GM20000 (cell line): ENCODE results near the gene TBC1D2.

ENCODE experiments used
- DNase-seq: peaks from one replicate; pipeline ENCODE4 v3.0.0; 2012; ENCODE audit warnings: low spot score
- CTCF ChIP-seq: IDR thresholded peaks from 2 replicates; pipeline ENCODE4 v1.5.1; 2012; ENCODE audit warnings: mild to moderate bottlenecking, control low read depth; ENCODE audit errors: extremely low read depth, missing control alignments

TBC1D2 gene

GRCh38 chr9:98260635-98261034 lies 5.2 kb upstream of the TBC1D2 start:
- no peak for DNase-seq
- TF ChIP-seq CTCF: no peak

- no peak for DNase-seq
- TF ChIP-seq CTCF: no peak
These were observed 4.3 kb upstream of the TBC1D2 start for GRCh38 chr9:98259791-98260190.

GRCh38 chr9:98256756-98257155 lies 1.3 kb upstream of the TBC1D2 start:
- DNase-seq: no peak
- no peak for TF ChIP-seq CTCF

- DNase-seq: peak; percentile 42
- TF ChIP-seq CTCF: no peak
These were observed 330 bp downstream of the TBC1D2 start for GRCh38 chr9:98255061-98255577.

GRCh38 chr9:98254228-98255060 lies 1.0 kb downstream of the TBC1D2 start:
- TF ChIP-seq CTCF: no peak
- no peak for DNase-seq

GRCh38 chr9:98253565-98253964 lies 1.9 kb downstream of the TBC1D2 start:
- TF ChIP-seq CTCF: no peak
- DNase-seq: no peak

- no peak for DNase-seq
- no peak for TF ChIP-seq CTCF
These were observed 3.9 kb downstream of the TBC1D2 start for GRCh38 chr9:98251551-98251950.
